ENCODE data around the gene ZBTB4.

Gene ZBTB4

DNA sequence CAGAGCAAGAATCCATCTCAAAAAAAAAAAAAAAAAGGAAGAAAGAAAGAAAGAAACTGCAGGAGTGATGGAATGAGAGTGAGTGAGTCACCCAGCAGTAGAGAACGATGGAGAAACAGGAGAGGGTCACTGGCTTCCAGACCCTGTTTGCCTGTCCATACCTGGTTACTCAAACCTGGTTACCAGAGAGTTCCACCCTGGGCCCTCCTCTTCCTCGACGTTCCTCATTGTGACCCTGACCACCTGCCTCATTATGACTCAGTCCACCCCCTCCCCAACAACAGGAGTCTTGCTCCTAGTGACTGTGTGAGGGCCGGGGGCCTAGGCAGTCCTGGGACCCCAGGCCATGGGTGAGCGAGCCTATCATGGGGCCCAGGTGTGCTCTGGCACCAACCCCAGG lies 50.9 kb downstream of the ZBTB4 start, which contains the start of gene SPEM3:
Gene SPEM3 (plus strand): TSS at position 301 of the 400 bp plus-strand sequence. CDS start 46 bp downstream, at position 347.
- H3K4ac ChIP-seq (ENCODE audit: low read depth, low read length): no peak within 1 kb of the TSS
- no peak within 1 kb of the TSS for H4K8ac ChIP-seq (ENCODE audit: low read depth, low read length)
- no peak within 1 kb of the TSS for H3K23ac ChIP-seq (ENCODE audit: low read length)
- H4K12ac ChIP-seq (ENCODE audit: low read depth, low read length): no peak within 1 kb of the TSS
- no CpG with 5 or more reads among the region's 5 CpGs for WGBS (ENCODE audit: extremely low coverage, insufficient coverage, insufficient read length)
- no peaks in the 10 kb centered on the region for H3K36me3 ChIP-seq (ENCODE audit: control insufficient read depth in 1 of 2, insufficient read depth in 2 of 2, low read length in 2 of 2)
- H4K91ac ChIP-seq (ENCODE audit: low read depth, low read length): no peak within 1 kb of the TSS
- no peak within 1 kb of the TSS for H3K9ac ChIP-seq (ENCODE audit: low read length)
- no peak within 1 kb of the TSS for H3K4me2 ChIP-seq (ENCODE audit: low read length)
- H3K79me1 ChIP-seq (ENCODE audit: low read length): no peaks in the 10 kb centered on the region
- no peak within 1 kb of the TSS for H3K18ac ChIP-seq (ENCODE audit: low read length)
- no peaks in the 10 kb centered on the region for H3K4me1 ChIP-seq (ENCODE audit: control insufficient read depth in 1 of 2, insufficient read depth in 2 of 2, low read length in 2 of 2)
- H2BK120ac ChIP-seq (ENCODE audit: insufficient read depth, low read length, poor library complexity): no peak within 1 kb of the TSS
- no peaks in the 10 kb centered on the region for H3K79me2 ChIP-seq (ENCODE audit: control insufficient read depth, insufficient read depth, low read length, poor library complexity)
- H3K27ac ChIP-seq (ENCODE audit: low read depth, low read length): no peak within 1 kb of the TSS
- H3K14ac ChIP-seq (ENCODE audit: low read length): no peak within 1 kb of the TSS
- H2AFZ ChIP-seq (ENCODE audit: insufficient read depth, low read length, poor library complexity): no peak within 1 kb of the TSS
- DNase-seq: no peak
- no peaks in the 10 kb centered on the region for H3K27me3 ChIP-seq (ENCODE audit: insufficient read depth, low read length)
- H3K9me3 ChIP-seq (ENCODE audit: insufficient read depth, low read depth, low read length): peaks cover 7% of the 10 kb centered on the region
- no peak within 1 kb of the TSS for H2BK12ac ChIP-seq (ENCODE audit: low read length)
- no peak within 1 kb of the TSS for H2BK5ac ChIP-seq (ENCODE audit: low read depth, low read length, poor library complexity)
- H3K4me3 ChIP-seq (ENCODE audit: low read depth, low read length): no peak within 1 kb of the TSS
- no peak within 1 kb of the TSS for H2AK5ac ChIP-seq (ENCODE audit: low read length)

GRCh38 chr17:7427549-7427948 lies 51.9 kb downstream of the ZBTB4 start:
- Histone ChIP-seq H3K23ac (ENCODE audit: low read length) (no peak overlapping the region), H3K36me3 (ENCODE audit: control insufficient read depth in 1 of 2, insufficient read depth in 2 of 2, low read length in 2 of 2) (no peaks in the 10 kb centered on the region), H3K79me1 (ENCODE audit: low read length) (no peaks in the 10 kb centered on the region), H2BK5ac (ENCODE audit: low read depth, low read length, poor library complexity) (no peak overlapping the region), H3K9me3 (ENCODE audit: insufficient read depth, low read depth, low read length) (peaks cover 7% of the 10 kb centered on the region), H3K79me2 (ENCODE audit: control insufficient read depth, insufficient read depth, low read length, poor library complexity) (no peaks in the 10 kb centered on the region), H2AK5ac (ENCODE audit: low read length) (no peak overlapping the region), H3K4me2 (ENCODE audit: low read length) (no peak overlapping the region), H3K4me1 (ENCODE audit: control insufficient read depth in 1 of 2, insufficient read depth in 2 of 2, low read length in 2 of 2) (no peaks in the 10 kb centered on the region), H2BK120ac (ENCODE audit: insufficient read depth, low read length, poor library complexity) (no peak overlapping the region), H3K27me3 (ENCODE audit: insufficient read depth, low read length) (no peaks in the 10 kb centered on the region), H3K9ac (ENCODE audit: low read length) (no peak overlapping the region), H2BK12ac (ENCODE audit: low read length) (no peak overlapping the region), H2AFZ (ENCODE audit: insufficient read depth, low read length, poor library complexity) (no peak overlapping the region), H3K4me3 (ENCODE audit: low read depth, low read length) (no peak overlapping the region), H4K8ac (ENCODE audit: low read depth, low read length) (no peak overlapping the region), H3K27ac (ENCODE audit: low read depth, low read length) (no peak overlapping the region), H3K4ac (ENCODE audit: low read depth, low read length) (no peak overlapping the region), H4K12ac (ENCODE audit: low read depth, low read length) (no peak overlapping the region), H3K18ac (ENCODE audit: low read length) (no peak overlapping the region), H4K91ac (ENCODE audit: low read depth, low read length) (no peak overlapping the region), H3K14ac (ENCODE audit: low read length) (no peak overlapping the region)
- DNase-seq: no peak
- no CpG with 5 or more reads among the region's 7 CpGs for WGBS (ENCODE audit: extremely low coverage, insufficient coverage, insufficient read length)

DNA sequence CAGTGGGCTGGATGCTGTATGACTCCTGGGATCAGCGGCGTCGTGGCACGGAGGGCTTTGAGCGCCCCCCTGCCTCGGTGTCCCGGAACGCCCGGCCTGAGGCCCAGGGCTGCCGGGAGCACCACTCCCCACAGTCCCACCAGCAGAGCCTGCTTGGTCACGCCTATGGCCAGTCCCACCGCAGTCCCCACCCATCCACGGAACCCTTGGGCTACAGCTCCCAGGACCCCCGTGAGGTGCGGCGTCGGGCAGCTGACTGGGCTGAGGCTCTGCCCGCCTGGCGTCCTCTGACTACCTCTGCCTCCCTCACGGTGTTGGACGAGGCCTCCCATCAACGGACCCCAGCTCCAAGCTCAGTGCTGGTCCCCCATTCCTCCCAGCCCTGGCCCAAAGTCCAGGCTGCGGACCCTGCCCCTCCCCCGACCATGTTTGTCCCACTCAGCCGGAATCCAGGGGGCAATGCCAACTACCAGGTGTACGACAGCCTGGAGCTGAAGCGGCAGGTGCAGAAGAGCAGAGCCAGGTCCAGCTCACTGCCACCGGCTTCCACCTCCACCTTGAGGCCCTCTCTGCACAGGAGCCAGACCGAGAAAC lies 52.4 kb downstream of the ZBTB4 start:
- Histone ChIP-seq H3K4me1 (ENCODE audit: control insufficient read depth in 1 of 2, insufficient read depth in 2 of 2, low read length in 2 of 2) (no peaks in the 10 kb centered on the region), H2BK12ac (ENCODE audit: low read length) (no peak overlapping the region), H3K79me1 (ENCODE audit: low read length) (no peaks in the 10 kb centered on the region), H2BK5ac (ENCODE audit: low read depth, low read length, poor library complexity) (no peak overlapping the region), H3K18ac (ENCODE audit: low read length) (no peak overlapping the region), H3K9ac (ENCODE audit: low read length) (no peak overlapping the region), H3K4me3 (ENCODE audit: low read depth, low read length) (no peak overlapping the region), H3K9me3 (ENCODE audit: insufficient read depth, low read depth, low read length) (peaks cover 4% of the 10 kb centered on the region), H4K91ac (ENCODE audit: low read depth, low read length) (no peak overlapping the region), H3K14ac (ENCODE audit: low read length) (no peak overlapping the region), H3K36me3 (ENCODE audit: control insufficient read depth in 1 of 2, insufficient read depth in 2 of 2, low read length in 2 of 2) (no peaks in the 10 kb centered on the region), H2AFZ (ENCODE audit: insufficient read depth, low read length, poor library complexity) (no peak overlapping the region), H3K27me3 (ENCODE audit: insufficient read depth, low read length) (no peaks in the 10 kb centered on the region), H3K23ac (ENCODE audit: low read length) (no peak overlapping the region), H3K27ac (ENCODE audit: low read depth, low read length) (no peak overlapping the region), H3K79me2 (ENCODE audit: control insufficient read depth, insufficient read depth, low read length, poor library complexity) (no peaks in the 10 kb centered on the region), H4K12ac (ENCODE audit: low read depth, low read length) (no peak overlapping the region), H3K4me2 (ENCODE audit: low read length) (no peak overlapping the region), H2AK5ac (ENCODE audit: low read length) (no peak overlapping the region), H3K4ac (ENCODE audit: low read depth, low read length) (no peak overlapping the region), H2BK120ac (ENCODE audit: insufficient read depth, low read length, poor library complexity) (no peak overlapping the region), H4K8ac (ENCODE audit: low read depth, low read length) (no peak overlapping the region)
- DNase-seq: no peak
- no CpG with 5 or more reads among the region's 29 CpGs for WGBS (ENCODE audit: extremely low coverage, insufficient coverage, insufficient read length)

DNA sequence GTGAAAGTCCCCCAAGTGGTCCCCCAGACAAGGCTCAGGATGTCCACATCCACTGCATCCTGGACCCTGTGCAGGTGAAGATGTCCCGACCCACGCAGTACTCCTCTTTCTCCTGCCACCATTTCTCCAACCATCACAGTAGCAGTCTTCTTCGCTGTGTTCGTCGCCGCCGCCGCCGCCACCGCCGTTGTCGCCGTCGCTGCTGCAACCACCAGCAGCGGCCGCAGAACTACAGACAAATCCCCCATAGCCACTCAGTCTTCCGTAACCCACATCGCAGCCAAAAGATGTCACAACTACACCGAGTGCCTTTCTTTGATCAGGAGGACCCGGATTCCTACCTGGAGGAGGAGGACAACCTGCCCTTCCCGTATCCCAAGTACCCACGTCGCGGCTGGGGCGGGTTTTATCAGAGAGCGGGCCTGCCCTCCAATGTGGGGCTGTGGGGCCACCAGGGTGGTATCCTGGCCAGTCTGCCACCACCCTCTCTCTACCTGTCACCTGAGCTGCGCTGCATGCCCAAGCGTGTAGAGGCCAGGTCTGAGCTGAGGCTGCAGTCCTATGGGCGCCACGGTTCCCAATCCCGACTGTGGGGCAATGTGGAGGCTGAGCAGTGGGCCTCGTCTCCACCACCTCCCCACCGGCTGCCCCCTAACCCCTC lies 53.1 kb downstream of the ZBTB4 start:
- no peak overlapping the region for H3K4me3 ChIP-seq (ENCODE audit: low read depth, low read length)
- H3K18ac ChIP-seq (ENCODE audit: low read length): no peak overlapping the region
- no peak overlapping the region for H3K9ac ChIP-seq (ENCODE audit: low read length)
- no peak overlapping the region for H2BK5ac ChIP-seq (ENCODE audit: low read depth, low read length, poor library complexity)
- no peak overlapping the region for H3K23ac ChIP-seq (ENCODE audit: low read length)
- no CpG with 5 or more reads among the region's 33 CpGs for WGBS (ENCODE audit: extremely low coverage, insufficient coverage, insufficient read length)
- DNase-seq: no peak
- H4K91ac ChIP-seq (ENCODE audit: low read depth, low read length): no peak overlapping the region
- H3K79me1 ChIP-seq (ENCODE audit: low read length): no peaks in the 10 kb centered on the region
- no peak overlapping the region for H2AFZ ChIP-seq (ENCODE audit: insufficient read depth, low read length, poor library complexity)
- no peak overlapping the region for H3K14ac ChIP-seq (ENCODE audit: low read length)
- H3K4ac ChIP-seq (ENCODE audit: low read depth, low read length): no peak overlapping the region
- H3K36me3 ChIP-seq (ENCODE audit: control insufficient read depth in 1 of 2, insufficient read depth in 2 of 2, low read length in 2 of 2): no peaks in the 10 kb centered on the region
- H3K4me1 ChIP-seq (ENCODE audit: control insufficient read depth in 1 of 2, insufficient read depth in 2 of 2, low read length in 2 of 2): no peaks in the 10 kb centered on the region
- H2BK12ac ChIP-seq (ENCODE audit: low read length): no peak overlapping the region
- no peak overlapping the region for H2BK120ac ChIP-seq (ENCODE audit: insufficient read depth, low read length, poor library complexity)
- no peak overlapping the region for H4K12ac ChIP-seq (ENCODE audit: low read depth, low read length)
- no peak overlapping the region for H2AK5ac ChIP-seq (ENCODE audit: low read length)
- no peak overlapping the region for H3K4me2 ChIP-seq (ENCODE audit: low read length)
- no peaks in the 10 kb centered on the region for H3K27me3 ChIP-seq (ENCODE audit: insufficient read depth, low read length)
- H3K27ac ChIP-seq (ENCODE audit: low read depth, low read length): no peak overlapping the region
- peaks cover 4% of the 10 kb centered on the region for H3K9me3 ChIP-seq (ENCODE audit: insufficient read depth, low read depth, low read length)
- no peaks in the 10 kb centered on the region for H3K79me2 ChIP-seq (ENCODE audit: control insufficient read depth, insufficient read depth, low read length, poor library complexity)
- H4K8ac ChIP-seq (ENCODE audit: low read depth, low read length): no peak overlapping the region

Measured in trophoblast cell (in vitro differentiated cells and primary cell).